IMR-90 (cell line): ENCODE data around the gene FAM89A. TPM values are rescaled to one million over a fixed set of nuclear protein-coding genes. Genes with fewer than 3 reads are reported as not detected.

Experiments
- ATAC-seq: fragments of 200-7000 bp; cut with Tn5 transposase; 2 replicates; pipeline ENCODE4 v1.9.1; 2020; ENCODE audit warnings: low read depth, mild to moderate bottlenecking, moderate library complexity
- BruUV-seq: library from RNA; stranded (reverse); fragments of 400-500 nt; replicated peaks from 2 replicates; lab custom pipeline; 2021; lab: Mats Ljungman, UMichigan
- CTCF ChIA-PET: fragments of 300-600 bp; formaldehyde crosslinking; extraction: SDS; loops from one replicate; lab custom pipeline; 2021; ENCODE audit warnings: antibody characterized with exemption; lab: Yijun Ruan, JAX
- POLR2A ChIA-PET: fragments of 300-600 bp; sonication (Branson Sonifier 250); formaldehyde crosslinking; loops from one replicate; lab custom pipeline; 2022; ENCODE audit warnings: antibody characterized with exemption; ENCODE audit not compliant: unreplicated experiment; lab: Charles Lee
- DNase-seq: peaks from one replicate; pipeline ENCODE4 v3.0.0; 2013
- H2AFZ ChIP-seq: replicated peaks from 2 replicates; pipeline ENCODE3; 2013; ENCODE audit warnings: low read length, mild to moderate bottlenecking; ENCODE audit not compliant: poor library complexity
- H2AK5ac ChIP-seq: 2 replicates; pipeline ENCODE4 v1.6.1; 2013; ENCODE audit warnings: low read depth, low read length, inconsistent platforms
- H2AK9ac ChIP-seq: replicated peaks from 2 replicates; pipeline ENCODE3; 2013; ENCODE audit warnings: mild to moderate bottlenecking, low read depth, low read length, moderate library complexity; ENCODE audit not compliant: poor library complexity
- H2BK120ac ChIP-seq: 2 replicates; pipeline ENCODE4 v1.6.1; 2013; ENCODE audit warnings: low read depth, low read length, inconsistent platforms
- H2BK15ac ChIP-seq: 3 replicates; pipeline ENCODE4 v1.6.1; 2013; ENCODE audit warnings: low read depth, low read length, inconsistent platforms
- H2BK20ac ChIP-seq: 2 replicates; pipeline ENCODE4 v1.6.1; 2013; ENCODE audit warnings: low read depth, mild to moderate bottlenecking, inconsistent platforms, low read length, moderate library complexity
- H2BK5ac ChIP-seq: 2 replicates; pipeline ENCODE4 v1.6.1; 2013; ENCODE audit warnings: mild to moderate bottlenecking, low read depth, low read length, inconsistent platforms; ENCODE audit not compliant: poor library complexity, severe bottlenecking
- H3K14ac ChIP-seq: replicated peaks from 2 replicates; pipeline ENCODE4 v1.6.1; 2013; ENCODE audit warnings: low read depth, low read length, inconsistent platforms
- H3K18ac ChIP-seq: 2 replicates; pipeline ENCODE4 v1.6.1; 2013; ENCODE audit warnings: low read depth, low read length, control low read depth
- H3K23ac ChIP-seq: 2 replicates; pipeline ENCODE4 v1.6.1; 2013; ENCODE audit warnings: low read depth, low read length, inconsistent platforms
- H3K27ac ChIP-seq: 2 replicates; pipeline ENCODE4 v1.5.1; 2013; ENCODE audit warnings: mild to moderate bottlenecking, control low read depth, low read length; ENCODE audit not compliant: insufficient read depth
- H3K27me3 ChIP-seq: 2 replicates; pipeline ENCODE4 v1.6.1; 2013; ENCODE audit warnings: low read length; ENCODE audit not compliant: control insufficient read depth, insufficient read depth
- H3K36me3 ChIP-seq: 2 replicates; pipeline ENCODE4 v1.6.1; 2013; ENCODE audit warnings: low read length, mixed read lengths; ENCODE audit not compliant: control insufficient read depth, insufficient read depth
- H3K4ac ChIP-seq: 2 replicates; pipeline ENCODE4 v1.6.1; 2013; ENCODE audit warnings: low read depth, low read length, inconsistent platforms
- H3K4me1 ChIP-seq: 2 replicates; pipeline ENCODE4 v1.6.1; 2013; ENCODE audit warnings: low read length, mixed read lengths; ENCODE audit not compliant: control insufficient read depth, insufficient read depth
- H3K4me2 ChIP-seq: 2 replicates; pipeline ENCODE4 v1.6.1; 2013; ENCODE audit warnings: low read depth, mild to moderate bottlenecking, control low read depth, low read length, moderate library complexity
- H3K4me3 ChIP-seq: 2 replicates; pipeline ENCODE4 v1.5.1; 2013; ENCODE audit warnings: low read depth, mild to moderate bottlenecking, control low read depth, low read length, moderate library complexity; ENCODE audit not compliant: insufficient read depth
- H3K56ac ChIP-seq: 2 replicates; pipeline ENCODE4 v1.6.1; 2013; ENCODE audit warnings: low read length, inconsistent platforms; ENCODE audit not compliant: insufficient read depth; ENCODE audit errors: extremely low read depth
- H3K79me1 ChIP-seq, 2 experiments: 2 replicates each; pipeline ENCODE4 v1.6.1; 2013; ENCODE audit warnings: low read length in 2 of 2, inconsistent platforms in 1 of 2, low read depth in 1 of 2
- H3K9ac ChIP-seq: 2 replicates; pipeline ENCODE4 v1.6.1; 2013; ENCODE audit warnings: low read depth, low read length, control low read depth
- H3K9me1 ChIP-seq: 2 replicates; pipeline ENCODE4 v1.6.1; 2013; ENCODE audit warnings: low read length, inconsistent platforms; ENCODE audit not compliant: insufficient read depth
- H3K9me3 ChIP-seq: 2 replicates; pipeline ENCODE4 v1.6.1; 2013; ENCODE audit warnings: low read length; ENCODE audit not compliant: control insufficient read depth, insufficient read depth
- H4K20me1 ChIP-seq: 2 replicates; pipeline ENCODE4 v1.6.1; 2013; ENCODE audit warnings: low read length, inconsistent platforms; ENCODE audit not compliant: insufficient read depth
- H4K5ac ChIP-seq: 2 replicates; pipeline ENCODE4 v1.6.1; 2013; ENCODE audit warnings: mild to moderate bottlenecking, low read depth, low read length, control low read depth
- H4K8ac ChIP-seq, 2 experiments: 2 replicates each; pipeline ENCODE4 v1.6.1; 2013; ENCODE audit warnings: low read depth in 2 of 2, low read length in 2 of 2, control low read depth in 1 of 2, inconsistent platforms in 1 of 2
- H4K91ac ChIP-seq: 2 replicates; pipeline ENCODE4 v1.6.1; 2013; ENCODE audit warnings: low read depth, low read length, inconsistent platforms; ENCODE audit not compliant: insufficient read depth
- CTCF ChIP-seq: conservative IDR thresholded peaks from 2 replicates; pipeline ENCODE4 v1.5.1; 2012; ENCODE audit warnings: mild to moderate bottlenecking, low read depth, low read length, improper control_type of control experiment
- ELK1 ChIP-seq: fragments of 150-350 bp; IDR thresholded peaks from 2 replicates; pipeline ENCODE4 v1.6.1; 2016; ENCODE audit warnings: low read depth, mild to moderate bottlenecking, low read length, moderate library complexity, borderline replicate concordance
- NFE2L2 ChIP-seq: fragments of 150-350 bp; IDR thresholded peaks from 2 replicates; pipeline ENCODE4 v1.6.1; 2016; ENCODE audit warnings: low read depth, mild to moderate bottlenecking, low read length
- USF2 ChIP-seq: fragments of 150-350 bp; IDR thresholded peaks from 2 replicates; pipeline ENCODE4 v1.6.1; 2017; ENCODE audit warnings: mild to moderate bottlenecking, antibody characterized with exemption, low read length, low read depth
- WGBS, 2 experiments: methylation state at CpG; one replicate each; pipeline versions ENCODE4 v1.1.5 to v1.1.7; 2013; ENCODE audit warnings: missing lambda C conversion rate in 2 of 2; ENCODE audit not compliant: insufficient read length in 1 of 2; ENCODE audit errors: extremely low coverage in 2 of 2; 5-methylcytosine and 5-hydroxymethylcytosine counted together
- dilution Hi-C: fragments of 300-500 bp; cut with HindIII; formaldehyde crosslinking; loops from one replicate; pipeline ENCODE4 v1.14.3; 2018; ENCODE audit warnings: low sequenced_read_pairs; ENCODE audit not compliant: unreplicated experiment
- in situ Hi-C: fragments of 300-500 bp; cut with MboI; formaldehyde crosslinking; loops from 3 replicates; pipeline ENCODE4 v1.14.3; 2019; ENCODE audit warnings: low sequenced_read_pairs, inconsistent platforms, mixed read lengths
- intact Hi-C: fragments of 100-400 bp; cut with micrococcal nuclease; formaldehyde crosslinking; loops from 2 replicates; pipeline ENCODE4 v1.10.0; 2022
- polyA plus RNA-seq, 3 experiments: library from polyadenylated mRNA; depleted of rRNA; stranded (reverse); fragments of >200 nt; gene quantifications; 2 replicates each; pipeline ENCODE4 v1.2.3, GENCODE V29; 2012; ENCODE audit warnings: low replicate concordance in 1 of 3
- total RNA-seq: library from RNA; depleted of rRNA; stranded (reverse); fragments of >200 nt; gene quantifications from 2 replicates; pipeline ENCODE4 v1.2.3, GENCODE V29; 2012

The FAM89A gene
- total and polyA plus RNA-seq, 2 of the 4 experiments (the other 2 are of a cell fraction): 6.8 to 8.1 TPM

- 43% methylated on average over 1 of the region's 4 CpGs; no CpG with 5 or more reads in 1 of the 2 experiments for WGBS, 2 experiments
- Histone ChIP-seq H3K4me2 (no peak overlapping the region), H2AFZ (no peak overlapping the region), H3K27ac (no peak overlapping the region), H4K8ac (no peak overlapping the region), H3K4me3 (no peak overlapping the region), H4K91ac (no peak overlapping the region), H2BK15ac (no peak overlapping the region), H3K27me3 (peaks cover 6% of the 10 kb centered on the region; the same call in 1 of the 2 replicates), H3K9me3 (no peaks in the 10 kb centered on the region), H3K36me3 (no peaks in the 10 kb centered on the region), H3K56ac (no peak overlapping the region), H2BK120ac (no peak overlapping the region), H3K4ac (no peak overlapping the region), H2BK5ac (no peak overlapping the region), H3K79me1 (no peaks in the 10 kb centered on the region), H3K23ac (no peak overlapping the region), H3K9ac (no peak overlapping the region), H3K9me1 (no peaks in the 10 kb centered on the region), H3K18ac (no peak overlapping the region), H2BK20ac (no peak overlapping the region), H2AK9ac (no peak overlapping the region), H4K5ac (no peak overlapping the region), H3K4me1 (no peaks in the 10 kb centered on the region; the same call in 1 of the 2 replicates), H4K20me1 (no peaks in the 10 kb centered on the region), H2AK5ac (no peak overlapping the region), H3K14ac (no peak overlapping the region)
- intact Hi-C loops: no loop called here
- dilution Hi-C loops: no loop called here
- no peak for DNase-seq
- ChIA-PET CTCF (no interaction called here), POLR2A (no interaction called here)
- no peak for TF ChIP-seq ELK1
- no peak for TF ChIP-seq USF2
- no peak for TF ChIP-seq CTCF
- no peak for TF ChIP-seq NFE2L2
- no peak for ATAC-seq
- no TSS peak for BruUV-seq
- in situ Hi-C loops: no loop called here
Measured at GRCh38 chr1:231079163-231079562, 39.1 kb upstream of the FAM89A start.
